Measurements from ENCODE around the gene EPG5. TPM values are rescaled to one million over a fixed set of nuclear protein-coding genes. Genes with fewer than 3 reads are reported as not detected.

EPG5 gene
- total RNA-seq, 1 donor from 2014 or later = 9.8 TPM

DNA sequence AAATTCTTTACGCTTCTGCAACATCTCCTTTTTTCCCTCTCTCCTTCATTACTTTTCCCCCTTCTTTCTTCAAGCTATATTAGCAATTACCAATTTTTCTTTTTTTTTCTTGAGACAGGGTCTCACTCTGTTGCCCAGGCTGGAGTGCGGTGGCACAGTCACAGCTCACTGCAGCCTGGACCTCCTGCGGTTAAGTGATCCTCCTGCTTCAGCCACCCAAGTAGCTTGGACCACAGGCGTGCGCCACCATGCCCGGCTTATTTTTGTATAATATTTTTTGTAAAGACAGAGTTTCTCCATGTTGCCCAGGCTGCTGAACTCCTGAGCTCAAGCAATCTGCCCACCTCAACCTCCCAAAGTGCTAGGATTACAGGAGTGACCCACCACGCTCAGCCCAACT lies 70.7 kb downstream of the EPG5 start:
- H3K9me3 ChIP-seq = no peaks in the 10 kb centered on the region
- intact Hi-C loops (cut with DNase I) = no loop called here
- H3K36me3 ChIP-seq = peaks cover 36 to 37% of the 10 kb centered on the region in 2 donors
- DNase-seq (ENCODE audit: low spot score in 2 of 2) = no peak
- H3K4me1 ChIP-seq = no peaks in the 10 kb centered on the region
- no peak overlapping the region for H3K4me3 ChIP-seq
- H3K27ac ChIP-seq = no peak overlapping the region
- TF ChIP-seq, protein P1, sequence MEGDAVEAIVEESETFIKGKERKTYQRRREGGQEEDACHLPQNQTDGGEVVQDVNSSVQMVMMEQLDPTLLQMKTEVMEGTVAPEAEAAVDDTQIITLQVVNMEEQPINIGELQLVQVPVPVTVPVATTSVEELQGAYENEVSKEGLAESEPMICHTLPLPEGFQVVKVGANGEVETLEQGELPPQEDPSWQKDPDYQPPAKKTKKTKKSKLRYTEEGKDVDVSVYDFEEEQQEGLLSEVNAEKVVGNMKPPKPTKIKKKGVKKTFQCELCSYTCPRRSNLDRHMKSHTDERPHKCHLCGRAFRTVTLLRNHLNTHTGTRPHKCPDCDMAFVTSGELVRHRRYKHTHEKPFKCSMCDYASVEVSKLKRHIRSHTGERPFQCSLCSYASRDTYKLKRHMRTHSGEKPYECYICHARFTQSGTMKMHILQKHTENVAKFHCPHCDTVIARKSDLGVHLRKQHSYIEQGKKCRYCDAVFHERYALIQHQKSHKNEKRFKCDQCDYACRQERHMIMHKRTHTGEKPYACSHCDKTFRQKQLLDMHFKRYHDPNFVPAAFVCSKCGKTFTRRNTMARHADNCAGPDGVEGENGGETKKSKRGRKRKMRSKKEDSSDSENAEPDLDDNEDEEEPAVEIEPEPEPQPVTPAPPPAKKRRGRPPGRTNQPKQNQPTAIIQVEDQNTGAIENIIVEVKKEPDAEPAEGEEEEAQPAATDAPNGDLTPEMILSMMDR (IDR thresholded peaks at IDR 0.05) = no peak
- no peaks in the 10 kb centered on the region for H3K27me3 ChIP-seq

DNA sequence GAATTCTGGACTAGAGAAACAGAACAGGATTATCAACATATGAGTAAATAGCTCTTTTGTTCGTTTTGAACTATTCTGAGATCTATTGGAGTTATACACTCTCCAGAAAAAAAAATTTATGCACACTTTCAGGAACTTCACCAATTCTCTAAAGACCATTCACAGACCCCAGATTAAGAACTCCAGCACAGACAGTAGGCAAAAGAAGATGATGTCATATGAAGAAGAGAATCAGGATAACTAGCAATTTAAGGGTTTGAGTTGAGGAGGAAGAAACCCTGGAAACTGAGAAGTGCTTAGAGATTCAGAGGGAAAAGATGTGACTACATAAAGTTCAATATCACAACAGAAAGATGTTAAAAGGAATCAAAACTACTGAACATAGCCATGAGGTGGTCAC lies 71.8 kb downstream of the EPG5 start:
- TF ChIP-seq, protein P1 (IDR thresholded peaks at IDR 0.05) = no peak
- Histone ChIP-seq H3K4me3 (no peak overlapping the region), H3K27me3 (no peaks in the 10 kb centered on the region), H3K4me1 (no peaks in the 10 kb centered on the region), H3K27ac (no peak overlapping the region), H3K36me3 (peaks cover 25 to 26% of the 10 kb centered on the region in 2 donors), H3K9me3 (no peaks in the 10 kb centered on the region)
- intact Hi-C loops (cut with DNase I) = no loop called here
- DNase-seq (ENCODE audit: low spot score in 2 of 2) = no peak

DNA sequence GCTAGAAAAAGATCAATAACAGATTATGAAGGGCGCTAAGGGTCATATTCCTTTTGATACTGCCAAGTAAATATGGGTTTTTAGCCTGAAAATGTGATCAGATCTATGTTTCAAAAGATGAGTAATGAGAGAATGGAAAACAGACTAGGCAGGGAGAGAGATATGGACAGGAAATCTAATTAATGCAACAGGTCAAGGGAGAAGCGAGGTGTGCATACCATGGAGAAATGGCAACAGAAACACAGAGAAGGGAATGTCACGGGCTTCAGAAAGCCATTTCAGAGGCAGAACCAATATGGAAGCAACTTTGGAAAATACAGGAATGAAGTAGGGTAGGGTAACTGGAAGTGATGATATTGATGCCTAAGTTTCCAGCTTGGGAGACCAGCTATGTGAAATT lies 72.3 kb downstream of the EPG5 start:
- TF ChIP-seq, protein P1 (IDR thresholded peaks at IDR 0.05) = no peak
- H3K4me1 ChIP-seq = no peaks in the 10 kb centered on the region
- no peak overlapping the region for H3K27ac ChIP-seq
- no peak overlapping the region for H3K4me3 ChIP-seq
- H3K27me3 ChIP-seq = no peaks in the 10 kb centered on the region
- peaks cover 22% of the 10 kb centered on the region in 2 donors for H3K36me3 ChIP-seq
- no peaks in the 10 kb centered on the region for H3K9me3 ChIP-seq
- DNase-seq (ENCODE audit: low spot score in 2 of 2) = no peak
- intact Hi-C loops (cut with DNase I) = no loop called here

DNA sequence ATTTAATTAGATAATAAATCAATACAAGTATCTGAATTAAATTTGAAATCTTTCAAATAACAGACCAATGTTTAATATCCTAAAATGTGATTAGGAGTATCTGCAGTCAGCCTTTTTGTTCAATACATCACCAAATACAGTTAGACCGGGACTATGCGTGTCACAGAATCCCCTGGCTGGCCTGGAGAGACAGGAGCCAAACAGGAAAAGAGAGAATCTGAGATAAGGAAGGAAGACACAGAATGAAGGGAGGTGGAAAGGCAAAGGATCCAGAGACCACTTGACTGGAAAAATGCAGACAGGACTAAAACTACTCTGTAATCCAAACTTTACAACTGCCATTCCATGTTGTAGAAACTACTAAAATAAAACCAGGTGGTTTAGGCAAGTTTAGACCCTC lies 75.3 kb downstream of the EPG5 start:
- intact Hi-C loops (cut with DNase I) = no loop called here
- TF ChIP-seq, protein P1 (IDR thresholded peaks at IDR 0.05) = no peak
- Histone ChIP-seq H3K36me3 (peaks cover 16 to 26% of the 10 kb centered on the region in 2 donors), H3K27ac (no peak overlapping the region), H3K9me3 (no peaks in the 10 kb centered on the region), H3K4me1 (no peaks in the 10 kb centered on the region), H3K4me3 (no peak overlapping the region), H3K27me3 (no peaks in the 10 kb centered on the region)
- no peak for DNase-seq (ENCODE audit: low spot score in 2 of 2)

DNA sequence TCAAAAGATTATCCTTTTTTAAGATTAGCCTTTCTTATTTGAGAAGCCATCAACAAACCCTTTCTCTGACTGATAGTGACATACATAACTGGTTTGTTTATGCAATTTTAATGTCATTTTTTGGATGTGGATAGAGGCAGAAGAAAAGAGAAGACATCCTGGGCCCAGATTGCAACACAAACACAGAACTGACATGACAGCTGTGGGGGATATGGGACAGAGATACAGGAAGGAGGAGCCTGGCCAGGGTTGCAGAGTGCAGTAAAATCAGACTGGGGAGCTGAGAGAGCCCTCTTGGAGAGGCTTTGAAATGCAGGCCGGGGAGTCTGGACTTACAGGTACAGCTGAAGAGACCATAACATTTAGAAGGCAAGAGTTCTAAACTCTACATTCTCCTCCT lies 76.5 kb downstream of the EPG5 start:
- Histone ChIP-seq H3K4me1 (no peaks in the 10 kb centered on the region), H3K4me3 (no peak overlapping the region), H3K27ac (no peak overlapping the region), H3K36me3 (peaks cover 16 to 34% of the 10 kb centered on the region in 2 donors), H3K9me3 (no peaks in the 10 kb centered on the region), H3K27me3 (no peaks in the 10 kb centered on the region)
- intact Hi-C loops (cut with DNase I) = no loop called here
- TF ChIP-seq, protein P1 (IDR thresholded peaks at IDR 0.05) = no peak
- no peak for DNase-seq (ENCODE audit: low spot score in 2 of 2)

DNA sequence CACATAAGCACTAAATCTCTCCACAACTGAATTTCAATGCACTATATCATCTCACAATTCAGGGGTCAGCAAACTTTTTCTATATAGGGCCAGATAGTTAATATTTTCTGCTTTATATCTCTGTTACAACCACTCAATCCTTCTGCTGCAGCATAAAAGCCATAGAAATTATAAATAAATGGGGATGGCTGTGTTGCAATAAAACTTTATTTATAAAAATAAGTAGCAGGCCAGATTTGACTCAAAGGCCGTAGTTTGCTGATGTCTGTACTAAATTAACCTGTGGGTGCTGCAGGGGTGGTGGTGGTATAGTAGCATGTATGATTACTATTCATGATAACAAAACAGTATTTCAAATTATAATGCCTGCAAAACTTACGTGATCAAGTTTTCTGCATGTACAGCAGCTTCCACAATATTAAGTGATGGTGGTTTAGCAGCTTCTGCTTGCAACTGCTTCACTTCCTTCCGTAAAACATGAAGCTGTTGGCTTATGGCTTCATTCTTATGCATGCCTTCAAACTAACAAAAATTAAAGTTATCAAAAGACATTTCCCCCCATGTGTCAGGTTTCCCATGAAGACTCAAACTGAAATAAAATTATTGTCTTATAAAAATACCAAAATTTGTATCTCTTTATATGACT lies 77.6 kb downstream of the EPG5 start:
- Histone ChIP-seq H3K9me3 (no peaks in the 10 kb centered on the region), H3K4me1 (no peaks in the 10 kb centered on the region), H3K4me3 (no peak overlapping the region), H3K27ac (no peak overlapping the region), H3K36me3 (peaks cover 14 to 40% of the 10 kb centered on the region in 2 donors), H3K27me3 (no peaks in the 10 kb centered on the region)
- no peak for DNase-seq (ENCODE audit: low spot score in 2 of 2)
- TF ChIP-seq, protein P1 (IDR thresholded peaks at IDR 0.05) = no peak
- intact Hi-C loops (cut with DNase I) = no loop called here
